ENCODE data around the gene CMC2.

Gene CMC2

GRCh38 chr16:80931801-80932707 is 74.6 kb downstream of the CMC2 start:
- Histone ChIP-seq H3K79me2 (ENCODE audit: control insufficient read depth, insufficient read depth, low read length, unreplicated experiment) (peaks cover 7% of the 10 kb centered on the region), H3K27me3 (ENCODE audit: insufficient read depth, low read length) (no peaks in the 10 kb centered on the region), H3K4me1 (ENCODE audit: control insufficient read depth, insufficient read depth, low read length, unreplicated experiment) (peaks cover 1% of the 10 kb centered on the region), H3K36me3 (ENCODE audit: insufficient read depth, low read length) (no peaks in the 10 kb centered on the region), H3K4me3 (ENCODE audit: low read depth, low read length) (peak overlapping the region; percentile 78), H3K27ac (ENCODE audit: low read depth, low read length) (peak overlapping the region; percentile 96), H2AFZ (ENCODE audit: low read length, unreplicated experiment) (peak overlapping the region; percentile 75)

- no peaks in the 10 kb centered on the region for H3K4me1 ChIP-seq (ENCODE audit: control insufficient read depth, insufficient read depth, low read length, unreplicated experiment)
- H3K79me2 ChIP-seq (ENCODE audit: control insufficient read depth, insufficient read depth, low read length, unreplicated experiment), result no peaks in the 10 kb centered on the region
- H2AFZ ChIP-seq (ENCODE audit: low read length, unreplicated experiment), result no peak overlapping the region
- no peaks in the 10 kb centered on the region for H3K36me3 ChIP-seq (ENCODE audit: insufficient read depth, low read length)
- H3K27ac ChIP-seq (ENCODE audit: low read depth, low read length), result no peak overlapping the region
- H3K27me3 ChIP-seq (ENCODE audit: insufficient read depth, low read length), result no peaks in the 10 kb centered on the region
- no peak overlapping the region for H3K4me3 ChIP-seq (ENCODE audit: low read depth, low read length)
Measured at GRCh38 chr16:80924372-80924978, 82.2 kb downstream of the CMC2 start.

- Histone ChIP-seq H3K79me2 (ENCODE audit: control insufficient read depth, insufficient read depth, low read length, unreplicated experiment) (no peaks in the 10 kb centered on the region), H2AFZ (ENCODE audit: low read length, unreplicated experiment) (no peak overlapping the region)
Measured at GRCh38 chr16:80923356-80923755, 83.3 kb downstream of the CMC2 start.

More at GRCh38 chr16:80923356-80923755, 83.3 kb downstream of the CMC2 start:
- no peak overlapping the region for H3K4me3 ChIP-seq (ENCODE audit: low read depth, low read length)
- H3K36me3 ChIP-seq (ENCODE audit: insufficient read depth, low read length), result no peaks in the 10 kb centered on the region
- no peaks in the 10 kb centered on the region for H3K4me1 ChIP-seq (ENCODE audit: control insufficient read depth, insufficient read depth, low read length, unreplicated experiment)
- no peak overlapping the region for H3K27ac ChIP-seq (ENCODE audit: low read depth, low read length)
- 0 out of 2 replicates have a peak, but pooled peaks cover 3% of the 10 kb centered on the region for H3K27me3 ChIP-seq (ENCODE audit: insufficient read depth, low read length)

All from ACC112 (cell line).